Body of pancreas (tissue), 4 donors: ENCODE data around the gene CYTIP. TPM values are rescaled to one million over a fixed set of nuclear protein-coding genes. Genes with fewer than 3 reads are reported as not detected.

ENCODE experiments used
- ATAC-seq: fragments of 150-250 bp; one replicate; pipeline ENCODE4 v1.9.1; 2016
- DNase-seq, 4 donors: peaks; one replicate each; pipeline ENCODE4 v3.0.0-alpha.2; 2019
- H3K27ac ChIP-seq, 4 donors: fragments of 200-600 bp; sonication (generic); 1 replicate in 3 of 4; 2 replicates in 1 of 4; pipeline versions ENCODE4 v1.5.1 to v1.6.1; 2016 to 2019; ENCODE audit warnings: mild to moderate bottlenecking in 1 of 4, mixed read lengths in 1 of 4, moderate library complexity in 1 of 4
- H3K27me3 ChIP-seq, 2 donors: fragments of 200-600 bp; sonication (generic); one replicate each; pipeline ENCODE4 v1.6.0; 2016; ENCODE audit warnings: mild to moderate bottlenecking in 1 of 2
- H3K36me3 ChIP-seq, 2 donors: fragments of 200-600 bp; sonication (generic); replicated peaks in 1 of 2; 2 replicates each; pipeline ENCODE4 v1.5.1; 2016; ENCODE audit warnings: low read depth in 2 of 2; ENCODE audit not compliant: insufficient read depth in 1 of 2
- H3K4me1 ChIP-seq: fragments of 200-600 bp; sonication (generic); one replicate; pipeline ENCODE4 v1.6.0; 2016
- H3K4me3 ChIP-seq, 2 donors: fragments of 200-600 bp; sonication (generic); 1 replicate in 1 of 2; 2 replicates in 1 of 2; pipeline ENCODE4 v1.5.1; 2016 to 2019
- H3K9me3 ChIP-seq, 3 donors: fragments of 200-600 bp; sonication (generic); 1 replicate in 2 of 3; 2 replicates in 1 of 3; pipeline ENCODE4 v1.5.1; 2016
- CTCF ChIP-seq, 7 experiments: fragments of 450-650 bp in 4 of 7; fragments of 200-600 bp in 3 of 7; sonication (generic) in 3 of 7; IDR thresholded peaks; one replicate each; pipeline ENCODE4 v1.5.1; 2016 to 2019; ENCODE audit warnings: antibody characterized with exemption in 7 of 7
- POLR2A ChIP-seq, 3 donors: fragments of 450-650 bp; IDR thresholded peaks; one replicate each; pipeline ENCODE4 v1.6.1; 2016; ENCODE audit warnings: antibody characterized with exemption in 3 of 3, mild to moderate bottlenecking in 2 of 3
- WGBS, 2 donors: methylation state at CpG; one replicate each; pipeline ENCODE4 v1.1.5; 2017; 5-methylcytosine and 5-hydroxymethylcytosine counted together
- intact Hi-C: fragments of 100-400 bp; cut with DNase I; formaldehyde crosslinking; loops from one replicate; pipeline ENCODE4 v1.15.1; 2023
- total RNA-seq, 2 donors: library from RNA; depleted of rRNA; stranded (reverse); fragments of >200 nt; gene quantifications; one replicate each; pipeline ENCODE4 v1.1.0, GENCODE V29; 2016

The CYTIP gene
- total RNA-seq, 2 donors from 2014 or later: 5.6 to 10.6 TPM

GRCh38 chr2:157473581-157473980 lies 29.7 kb upstream of the CYTIP start:
- TF ChIP-seq CTCF (IDR thresholded peaks at IDR 0.05) (no peak), POLR2A (IDR thresholded peaks at IDR 0.05) (no peak)
- ATAC-seq (no peak), DNase-seq (no peak)
- Histone ChIP-seq H3K27me3 (no peaks in the 10 kb centered on the region), H3K9me3 (peaks cover 0 to 2% (median 0%) of the 10 kb centered on the region in 3 donors), H3K36me3 (no peaks in the 10 kb centered on the region), H3K4me3 (no peak overlapping the region), H3K4me1 (peaks cover 7% of the 10 kb centered on the region), H3K27ac (no peak overlapping the region)
- intact Hi-C loops: no loop called here

- intact Hi-C loops: no loop called here
- WGBS, 2 donors: 83 to 91% methylated on average over 3 of the region's 3 CpGs
These were observed 27.2 kb upstream of the CYTIP start for GRCh38 chr2:157471078-157471477.

DNA sequence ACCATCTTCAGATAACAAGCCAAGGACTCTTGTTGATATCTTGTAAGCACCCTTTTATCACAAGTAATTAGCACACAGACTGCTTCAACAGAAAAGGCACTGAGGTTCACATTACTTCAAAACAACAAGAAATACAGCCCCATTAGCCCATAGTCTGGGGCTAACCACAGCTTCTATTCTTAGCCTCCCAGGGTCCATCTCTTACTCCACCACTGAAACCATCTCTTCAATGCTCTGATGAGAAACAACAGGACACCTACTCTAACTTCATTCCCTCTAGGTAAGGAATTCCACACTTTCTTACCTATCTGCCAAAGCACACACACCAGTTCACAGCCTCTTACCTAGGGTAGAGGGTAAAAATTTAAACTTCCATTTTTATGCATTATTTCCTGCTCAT lies 26.4 kb upstream of the CYTIP start:
- DNase-seq: no peak
- no peak for ATAC-seq
- intact Hi-C loops: no loop called here
- peaks cover 9% of the 10 kb centered on the region for H3K4me1 ChIP-seq
- H3K9me3 ChIP-seq: peaks cover 0 to 2% (median 0%) of the 10 kb centered on the region in 3 donors
- H3K27ac ChIP-seq: no peak overlapping the region
- TF ChIP-seq CTCF (IDR thresholded peaks at IDR 0.05) (no peak), POLR2A (IDR thresholded peaks at IDR 0.05) (no peak)
- no peaks in the 10 kb centered on the region for H3K36me3 ChIP-seq
- no peaks in the 10 kb centered on the region for H3K27me3 ChIP-seq
- no peak overlapping the region for H3K4me3 ChIP-seq

More at GRCh38 chr2:157471078-157471477, 27.2 kb upstream of the CYTIP start:
- no peaks in the 10 kb centered on the region for H3K27me3 ChIP-seq
- no peak overlapping the region for H3K27ac ChIP-seq
- no peak for TF ChIP-seq POLR2A (IDR thresholded peaks at IDR 0.05)
- TF ChIP-seq CTCF (IDR thresholded peaks at IDR 0.05): no peak
- H3K4me3 ChIP-seq: no peak overlapping the region
- H3K9me3 ChIP-seq: peaks cover 0 to 2% (median 0%) of the 10 kb centered on the region in 3 donors
- peaks cover 9% of the 10 kb centered on the region for H3K4me1 ChIP-seq
- DNase-seq: no peak
- H3K36me3 ChIP-seq: no peaks in the 10 kb centered on the region
- ATAC-seq: no peak

DNA sequence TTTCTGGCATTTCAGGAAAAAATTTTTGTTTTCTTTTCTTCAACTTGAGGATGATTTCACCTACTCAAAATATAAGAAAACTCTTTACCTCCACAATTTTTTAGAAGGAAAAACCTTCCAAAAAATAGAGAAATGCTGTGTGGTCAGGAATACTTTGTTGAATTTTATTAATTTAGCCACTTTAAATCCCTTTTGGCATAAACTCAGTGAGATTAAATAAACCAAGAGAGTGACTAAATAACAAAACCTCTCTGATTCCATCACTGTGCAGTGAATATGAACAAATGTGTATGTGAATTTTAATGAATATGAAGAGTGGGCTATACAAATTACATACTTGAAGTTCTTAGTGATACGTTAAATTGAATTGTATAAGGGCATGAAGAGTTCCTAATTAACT lies 25.8 kb upstream of the CYTIP start:
- 88 to 90% methylated on average over 1 of the region's 1 CpG for WGBS, 2 donors
- no peak for ATAC-seq
- Histone ChIP-seq H3K9me3 (peaks cover 0 to 2% (median 0%) of the 10 kb centered on the region in 3 donors), H3K27me3 (no peaks in the 10 kb centered on the region), H3K4me1 (peaks cover 9% of the 10 kb centered on the region), H3K27ac (peak overlapping the region in 1 of 4 donors; percentile 63), H3K36me3 (no peaks in the 10 kb centered on the region), H3K4me3 (no peak overlapping the region)
- no peak for DNase-seq
- intact Hi-C loops: no loop called here
- TF ChIP-seq CTCF (IDR thresholded peaks at IDR 0.05): no peak
- TF ChIP-seq POLR2A (IDR thresholded peaks at IDR 0.05): no peak

- Histone ChIP-seq H3K9me3 (peaks cover 0 to 2% (median 0%) of the 10 kb centered on the region in 3 donors), H3K4me1 (peaks cover 9% of the 10 kb centered on the region), H3K27ac (peak overlapping the region in 2 of 4 donors; percentile 18 to 63), H3K4me3 (no peak overlapping the region), H3K27me3 (no peaks in the 10 kb centered on the region), H3K36me3 (no peaks in the 10 kb centered on the region)
- intact Hi-C loops: no loop called here
- TF ChIP-seq CTCF (IDR thresholded peaks at IDR 0.05): no peak
- no peak for TF ChIP-seq POLR2A (IDR thresholded peaks at IDR 0.05)
- DNase-seq (peak in 1 of 4 donors; percentile 34), ATAC-seq (no peak)
- 45 to 50% methylated on average over 8 of the region's 8 CpGs for WGBS, 2 donors
These were observed 25.2 kb upstream of the CYTIP start for GRCh38 chr2:157468931-157469708.
